LoVo (cell line): ENCODE results near the gene MS4A4E.
"Not testable (repeated sequence)": the region's sequence is repeated elsewhere in the genome, so short reads cannot be mapped to it uniquely, and the experiment has no call there.

Source experiments
- DNase-seq: peaks from one replicate; pipeline ENCODE4 v3.0.0-alpha.2; 2016; ENCODE audit warnings: low spot score

MS4A4E gene

GRCh38 chr11:60242740-60243239 is at the start of gene MS4A4E:
MS4A4E (minus strand) TSS chr11:60243137; CDS start chr11:60230055, 13,082 bp downstream.
- no peak for DNase-seq

GRCh38 chr11:60292145-60292544 is 49.2 kb upstream of the MS4A4E start:
- no peak for DNase-seq

GRCh38 chr11:60288531-60288930 is 45.6 kb upstream of the MS4A4E start:
- DNase-seq, result no peak

GRCh38 chr11:60285411-60286126 is 42.6 kb upstream of the MS4A4E start:
- DNase-seq, result not testable (repeated sequence)

GRCh38 chr11:60282286-60282685 is 39.3 kb upstream of the MS4A4E start:
- DNase-seq, result no peak

- no peak for DNase-seq
These were observed 38.5 kb upstream of the MS4A4E start for GRCh38 chr11:60281485-60281884.

GRCh38 chr11:60280412-60280811 is 37.5 kb upstream of the MS4A4E start, which contains the start of gene MS4A4A:
MS4A4A (plus strand) TSS chr11:60280666; CDS start chr11:60280676, 10 bp downstream.
- no peak for DNase-seq

GRCh38 chr11:60274416-60274815 is 31.5 kb upstream of the MS4A4E start:
- no peak for DNase-seq

- DNase-seq, result peak; percentile 25
These were observed 22.7 kb upstream of the MS4A4E start for GRCh38 chr11:60265373-60266214.

GRCh38 chr11:60264644-60265043 is 21.7 kb upstream of the MS4A4E start:
- DNase-seq, result no peak

- no peak for DNase-seq
These were observed 20.5 kb upstream of the MS4A4E start for GRCh38 chr11:60263402-60263801.

- DNase-seq, result no peak
These were observed 18.1 kb upstream of the MS4A4E start for GRCh38 chr11:60261014-60261413.

GRCh38 chr11:60257956-60258722 is 15.2 kb upstream of the MS4A4E start:
- no peak for DNase-seq

GRCh38 chr11:60252213-60253108 is 9.5 kb upstream of the MS4A4E start:
- no peak for DNase-seq

- DNase-seq, result peak; percentile 43
These were observed 8.7 kb upstream of the MS4A4E start for GRCh38 chr11:60251485-60252212.

GRCh38 chr11:60241786-60242185 is 1.2 kb downstream of the MS4A4E start:
- no peak for DNase-seq

GRCh38 chr11:60240662-60241061 is 2.3 kb downstream of the MS4A4E start:
- no peak for DNase-seq

GRCh38 chr11:60235321-60235720 is 7.6 kb downstream of the MS4A4E start:
- DNase-seq, result no peak

- no peak for DNase-seq
These were observed 12.3 kb downstream of the MS4A4E start for GRCh38 chr11:60230681-60231080.

GRCh38 chr11:60222141-60222540 is 20.8 kb downstream of the MS4A4E start:
- DNase-seq, result no peak
